Osteoblast (primary cell): ENCODE data around the gene PES1. TPM values are rescaled to one million over a fixed set of nuclear protein-coding genes. Genes with fewer than 3 reads are reported as not detected.
"Not testable (repeated sequence)": the region's sequence is repeated elsewhere in the genome, so short reads cannot be mapped to it uniquely, and the experiment has no call there.

Experiments
- DNase-seq: peaks from one replicate; pipeline ENCODE4 v3.0.0; 2011; ENCODE audit warnings: low spot score, mixed read lengths; ENCODE audit not compliant: insufficient read length; ENCODE audit errors: missing footprints
- H2AFZ ChIP-seq: 2 replicates; pipeline ENCODE4 v1.6.0; 2011; ENCODE audit warnings: mild to moderate bottlenecking, low read length
- H3K27ac ChIP-seq: 2 replicates; pipeline ENCODE4 v1.5.1; 2011; ENCODE audit warnings: mild to moderate bottlenecking, low read depth, low read length, moderate library complexity
- H3K27me3 ChIP-seq: 2 replicates; pipeline ENCODE4 v1.6.0; 2012; ENCODE audit warnings: mild to moderate bottlenecking, control low read depth, inconsistent platforms, low read length, moderate library complexity; ENCODE audit not compliant: insufficient read depth
- H3K36me3 ChIP-seq: 2 replicates; pipeline ENCODE4 v1.5.1; 2011; ENCODE audit warnings: mild to moderate bottlenecking, low read length, control low read depth, moderate library complexity; ENCODE audit not compliant: insufficient read depth
- H3K4me1 ChIP-seq: 2 replicates; pipeline ENCODE4 v1.5.1; 2011; ENCODE audit warnings: mild to moderate bottlenecking, low read length, control low read depth, moderate library complexity; ENCODE audit not compliant: insufficient read depth
- H3K4me2 ChIP-seq: 2 replicates; pipeline ENCODE4 v1.6.0; 2011; ENCODE audit warnings: mild to moderate bottlenecking, low read length; ENCODE audit not compliant: insufficient read depth
- H3K4me3 ChIP-seq: fragments of 200-600 bp; sonication (generic); 3 replicates; pipeline ENCODE4 v1.5.1; 2012; ENCODE audit warnings: mild to moderate bottlenecking, low read length, inconsistent platforms; ENCODE audit not compliant: insufficient read depth
- H3K79me2 ChIP-seq: 2 replicates; pipeline ENCODE4 v1.6.0; 2012; ENCODE audit warnings: mild to moderate bottlenecking, low read length, control low read depth, inconsistent platforms; ENCODE audit not compliant: insufficient read depth
- H3K9me3 ChIP-seq: 2 replicates; pipeline ENCODE4 v1.5.1; 2011; ENCODE audit warnings: low read depth, low read length, control low read depth
- H4K20me1 ChIP-seq: 2 replicates; pipeline ENCODE4 v1.6.0; 2012; ENCODE audit warnings: mild to moderate bottlenecking, low read length, control low read depth; ENCODE audit not compliant: insufficient read depth
- CTCF ChIP-seq: IDR thresholded peaks from 2 replicates; pipeline ENCODE4 v1.5.1; 2011; ENCODE audit warnings: mild to moderate bottlenecking, low read depth, low read length, moderate library complexity; ENCODE audit errors: extremely low read depth
- total RNA-seq: library from RNA; depleted of rRNA; stranded (reverse); fragments of >200 nt; gene quantifications from 2 replicates; pipeline ENCODE4 v1.2.3, GENCODE V29; 2012

The PES1 gene
- total RNA-seq, 1 donor, result 64.8 TPM

- H4K20me1 ChIP-seq, result peaks cover 9% of the 10 kb centered on the region
- H3K4me3 ChIP-seq, result peak overlapping the region; percentile 89
- peaks cover 48% of the 10 kb centered on the region for H3K79me2 ChIP-seq
Observed at GRCh38 chr22:30636226-30637077, 44.7 kb upstream of the PES1 start.

GRCh38 chr22:30635273-30636225 lies 43.8 kb upstream of the PES1 start, which contains the start of gene SLC35E4:
TSS of gene SLC35E4 (plus strand) at chr22:30635781. CDS start at chr22:30636451, 670 bp downstream.
- H3K4me1 ChIP-seq, result peaks cover 29% of the 10 kb centered on the region
- H3K4me2 ChIP-seq, result peak within 1 kb of the TSS; percentile 98
- H3K27me3 ChIP-seq, result no peaks in the 10 kb centered on the region
- H3K27ac ChIP-seq, result peak within 1 kb of the TSS; percentile 86
- no peaks in the 10 kb centered on the region for H3K9me3 ChIP-seq
- peak within 1 kb of the TSS; percentile 89 for H3K4me3 ChIP-seq
- no peaks in the 10 kb centered on the region for H3K36me3 ChIP-seq
- peak; percentile 32 for TF ChIP-seq CTCF
- H3K79me2 ChIP-seq, result peaks cover 41% of the 10 kb centered on the region
- DNase-seq, result peak; percentile 99
- peak within 1 kb of the TSS; percentile 96 for H2AFZ ChIP-seq
- peaks cover 9% of the 10 kb centered on the region for H4K20me1 ChIP-seq

More at GRCh38 chr22:30636226-30637077, 44.7 kb upstream of the PES1 start:
- peak; percentile 87 for DNase-seq
- TF ChIP-seq CTCF, result no peak
- Histone ChIP-seq H3K36me3 (no peaks in the 10 kb centered on the region), H3K4me1 (peaks cover 29% of the 10 kb centered on the region), H3K27me3 (no peaks in the 10 kb centered on the region), H3K27ac (peak overlapping the region; percentile 86), H2AFZ (peak overlapping the region; percentile 96), H3K9me3 (no peaks in the 10 kb centered on the region), H3K4me2 (peak overlapping the region; percentile 98)

GRCh38 chr22:30634471-30635233 lies 42.9 kb upstream of the PES1 start:
- H3K36me3 ChIP-seq, result no peaks in the 10 kb centered on the region
- peak overlapping the region; percentile 75 for H3K27ac ChIP-seq
- peak; percentile 97 for TF ChIP-seq CTCF
- peaks cover 29% of the 10 kb centered on the region for H3K4me1 ChIP-seq
- DNase-seq, result peak; percentile 99
- peaks cover 32% of the 10 kb centered on the region for H3K79me2 ChIP-seq
- H2AFZ ChIP-seq, result peak overlapping the region; percentile 93
- peak overlapping the region; percentile 89 for H3K4me3 ChIP-seq
- H3K4me2 ChIP-seq, result peak overlapping the region; percentile 91
- H4K20me1 ChIP-seq, result peaks cover 9% of the 10 kb centered on the region
- H3K9me3 ChIP-seq, result no peaks in the 10 kb centered on the region
- no peaks in the 10 kb centered on the region for H3K27me3 ChIP-seq

GRCh38 chr22:30631469-30631868 lies 39.8 kb upstream of the PES1 start:
- not testable (repeated sequence) for DNase-seq, H3K9me3 ChIP-seq, H2AFZ ChIP-seq, H3K4me3 ChIP-seq, H3K4me2 ChIP-seq, H3K36me3 ChIP-seq, H3K27ac ChIP-seq, H4K20me1 ChIP-seq, H3K79me2 ChIP-seq, H3K27me3 ChIP-seq
- peaks cover 15% of the 10 kb centered on the region for H3K4me1 ChIP-seq
